Measurements from ENCODE around the gene GNB3.

GNB3 gene

DNA sequence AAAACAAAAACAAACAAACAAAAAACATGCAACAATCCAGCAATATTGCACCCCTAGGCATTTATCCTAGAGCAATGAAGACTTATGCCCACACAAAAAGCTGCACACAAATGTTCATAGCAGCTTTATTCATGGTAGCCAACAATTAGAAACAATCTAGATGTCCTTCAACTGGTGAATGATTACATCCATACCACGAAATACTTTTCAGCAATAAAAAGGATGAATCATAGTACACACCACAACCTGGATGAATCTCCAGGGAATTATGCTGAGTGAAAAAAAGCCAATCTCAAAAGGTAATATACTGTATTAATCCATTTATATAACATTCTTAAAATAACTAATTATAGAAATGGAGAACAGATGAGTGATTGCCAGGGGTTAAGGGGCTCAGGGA lies 33.6 kb upstream of the GNB3 start:
- no peak for DNase-seq (ENCODE audit: low read depth)
- TF ChIP-seq, protein P1, sequence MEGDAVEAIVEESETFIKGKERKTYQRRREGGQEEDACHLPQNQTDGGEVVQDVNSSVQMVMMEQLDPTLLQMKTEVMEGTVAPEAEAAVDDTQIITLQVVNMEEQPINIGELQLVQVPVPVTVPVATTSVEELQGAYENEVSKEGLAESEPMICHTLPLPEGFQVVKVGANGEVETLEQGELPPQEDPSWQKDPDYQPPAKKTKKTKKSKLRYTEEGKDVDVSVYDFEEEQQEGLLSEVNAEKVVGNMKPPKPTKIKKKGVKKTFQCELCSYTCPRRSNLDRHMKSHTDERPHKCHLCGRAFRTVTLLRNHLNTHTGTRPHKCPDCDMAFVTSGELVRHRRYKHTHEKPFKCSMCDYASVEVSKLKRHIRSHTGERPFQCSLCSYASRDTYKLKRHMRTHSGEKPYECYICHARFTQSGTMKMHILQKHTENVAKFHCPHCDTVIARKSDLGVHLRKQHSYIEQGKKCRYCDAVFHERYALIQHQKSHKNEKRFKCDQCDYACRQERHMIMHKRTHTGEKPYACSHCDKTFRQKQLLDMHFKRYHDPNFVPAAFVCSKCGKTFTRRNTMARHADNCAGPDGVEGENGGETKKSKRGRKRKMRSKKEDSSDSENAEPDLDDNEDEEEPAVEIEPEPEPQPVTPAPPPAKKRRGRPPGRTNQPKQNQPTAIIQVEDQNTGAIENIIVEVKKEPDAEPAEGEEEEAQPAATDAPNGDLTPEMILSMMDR (IDR thresholded peaks at IDR 0.05; ENCODE audit: insufficient read depth, low read depth, low read length, missing control alignments) = no peak

DNA sequence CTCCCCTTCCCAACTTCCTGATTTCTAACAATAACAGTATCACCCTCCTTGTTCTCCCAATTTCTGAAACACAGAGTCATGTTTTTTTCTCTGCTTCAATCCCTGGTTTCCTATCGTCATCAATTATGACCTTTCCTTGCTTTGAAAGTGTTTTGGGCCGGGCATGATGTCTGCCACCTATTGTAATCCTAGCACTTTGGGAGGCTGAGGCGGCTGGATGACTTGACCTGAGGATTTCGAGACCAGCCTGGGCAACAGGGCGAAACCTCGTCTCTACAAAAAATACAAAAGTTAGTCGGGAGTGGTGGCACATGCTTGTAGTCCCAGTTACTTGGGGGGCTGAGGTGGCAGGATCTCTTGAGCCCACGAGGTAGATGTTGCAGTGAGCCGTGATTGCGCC lies 31.7 kb upstream of the GNB3 start:
- TF ChIP-seq, protein P1 (IDR thresholded peaks at IDR 0.05; ENCODE audit: insufficient read depth, low read depth, low read length, missing control alignments) = no peak
- DNase-seq (ENCODE audit: low read depth) = no peak
- no peak overlapping the region for H3K4me3 ChIP-seq (ENCODE audit: low read length)

More for the DNA sequence above, 33.6 kb upstream of the GNB3 start:
- no peak overlapping the region for H3K4me3 ChIP-seq (ENCODE audit: low read length)

DNA sequence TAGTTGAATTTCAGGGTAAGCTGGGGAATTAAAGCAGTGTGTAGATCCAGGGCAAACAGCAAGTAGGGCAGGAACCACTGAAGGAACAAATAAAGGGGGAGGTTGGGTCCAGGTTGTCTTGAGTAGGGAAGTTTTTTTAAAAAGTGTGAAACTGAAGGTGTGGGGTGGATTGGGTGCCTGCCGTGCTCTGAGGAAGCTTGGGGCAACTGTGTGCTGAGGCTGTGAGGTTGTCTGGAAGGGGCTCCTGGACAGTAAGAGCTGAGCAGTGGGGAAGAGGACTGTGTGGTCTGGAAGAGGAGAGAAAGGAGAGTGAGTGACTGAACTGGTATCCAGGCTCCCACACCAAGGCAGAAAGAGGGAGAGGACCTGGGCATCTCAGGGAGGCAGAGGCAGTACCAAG lies 30.0 kb upstream of the GNB3 start:
- H3K4me3 ChIP-seq (ENCODE audit: low read length) = no peak overlapping the region
- TF ChIP-seq, protein P1 (IDR thresholded peaks at IDR 0.05; ENCODE audit: insufficient read depth, low read depth, low read length, missing control alignments) = no peak
- no peak for DNase-seq (ENCODE audit: low read depth)

DNA sequence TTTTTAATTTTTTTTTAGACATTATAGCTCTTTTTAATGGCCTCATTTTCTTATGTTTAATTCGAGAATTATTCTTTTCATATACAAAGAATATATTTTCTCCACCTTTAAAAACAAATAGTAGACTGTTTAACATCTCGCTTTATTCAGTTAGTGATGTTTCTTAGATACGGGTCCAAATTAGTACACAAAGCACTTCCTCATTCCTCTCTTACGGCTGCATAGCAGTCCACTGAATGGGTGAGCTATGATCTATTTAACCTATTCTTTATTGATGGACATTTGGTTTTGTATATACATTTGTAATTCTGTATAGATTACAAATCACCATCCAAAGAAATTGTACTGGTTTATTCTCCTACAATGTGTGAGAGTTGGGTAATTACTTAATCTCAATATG lies 27.4 kb upstream of the GNB3 start:
- TF ChIP-seq, protein P1 (IDR thresholded peaks at IDR 0.05; ENCODE audit: insufficient read depth, low read depth, low read length, missing control alignments) = no peak
- no peak for DNase-seq (ENCODE audit: low read depth)
- no peak overlapping the region for H3K4me3 ChIP-seq (ENCODE audit: low read length)

DNA sequence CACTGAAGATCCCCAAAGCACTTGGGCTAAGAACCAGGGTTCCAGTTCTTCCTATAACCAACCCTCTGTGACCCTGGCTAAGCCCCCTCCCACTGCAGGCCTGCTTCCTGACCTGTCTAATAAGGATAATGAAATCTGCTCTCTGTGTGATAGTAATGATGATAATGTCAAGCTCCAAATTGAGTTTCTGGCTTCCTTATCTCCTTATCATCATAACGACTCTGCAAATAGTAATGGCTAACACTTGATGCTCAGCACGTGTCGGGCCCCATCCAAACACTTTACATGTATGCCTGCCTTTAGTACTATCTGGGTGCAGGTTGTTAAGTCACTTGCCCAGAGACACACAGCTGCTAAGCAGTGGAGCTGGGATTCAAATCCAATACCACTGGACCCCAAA lies 24.1 kb upstream of the GNB3 start:
- TF ChIP-seq, protein P1 (IDR thresholded peaks at IDR 0.05; ENCODE audit: insufficient read depth, low read depth, low read length, missing control alignments) = no peak
- DNase-seq (ENCODE audit: low read depth) = no peak

DNA sequence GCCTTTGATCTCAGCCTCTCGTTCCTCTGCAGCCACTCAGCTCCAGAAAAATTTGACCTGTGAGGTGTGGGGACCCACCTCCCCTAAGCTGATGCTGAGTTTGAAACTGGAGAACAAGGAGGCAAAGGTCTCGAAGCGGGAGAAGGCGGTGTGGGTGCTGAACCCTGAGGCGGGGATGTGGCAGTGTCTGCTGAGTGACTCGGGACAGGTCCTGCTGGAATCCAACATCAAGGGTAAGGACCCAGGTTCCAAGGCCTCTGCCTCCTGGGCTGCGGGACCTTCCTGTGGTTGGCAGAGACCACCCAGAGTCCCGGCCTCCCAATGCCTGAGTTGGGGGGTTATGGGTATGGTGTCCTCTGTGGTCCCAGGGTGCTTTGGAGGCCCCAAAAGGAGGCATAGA lies 23.6 kb upstream of the GNB3 start:
- no peak for DNase-seq (ENCODE audit: low read depth)
- TF ChIP-seq, protein P1 (IDR thresholded peaks at IDR 0.05; ENCODE audit: insufficient read depth, low read depth, low read length, missing control alignments) = no peak
- no peak overlapping the region for H3K4me3 ChIP-seq (ENCODE audit: low read length)

More for the DNA sequence above, 24.1 kb upstream of the GNB3 start:
- no peak overlapping the region for H3K4me3 ChIP-seq (ENCODE audit: low read length)

DNA sequence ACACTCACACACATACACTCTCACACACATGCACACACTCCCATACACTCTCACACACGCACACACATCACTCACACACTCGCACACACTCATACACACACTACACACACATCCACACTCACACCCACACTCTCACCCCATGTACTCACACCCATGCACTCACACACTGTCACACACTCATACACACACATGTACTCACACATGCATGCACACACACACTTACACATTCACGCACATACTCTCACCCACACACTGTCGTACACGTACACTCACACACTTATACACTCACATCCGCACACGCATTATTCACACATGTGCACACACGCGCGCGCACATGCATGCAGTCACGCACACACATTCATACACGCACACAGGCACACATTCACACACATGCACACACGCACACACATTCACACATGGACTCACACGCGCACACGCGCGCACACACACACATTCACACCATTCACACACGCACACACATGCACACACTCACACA lies 23.0 kb upstream of the GNB3 start:
- TF ChIP-seq, protein P1 (IDR thresholded peaks at IDR 0.05; ENCODE audit: insufficient read depth, low read depth, low read length, missing control alignments) = no peak
- H3K4me3 ChIP-seq (ENCODE audit: low read length) = no peak overlapping the region
- no peak for DNase-seq (ENCODE audit: low read depth)
